GM18517 (cell line): ENCODE results near the gene HNRNPA2B1.
A peak's percentile ranks its signal among the peaks of the same experiment; 100 is the strongest.

ENCODE experiments used
- ATAC-seq: cut with Tn5 transposase; IDR thresholded peaks from one replicate; pipeline ENCODE4 v1.9.1; 2021; ENCODE audit warnings: mild to moderate bottlenecking, moderate library complexity; ENCODE audit not compliant: unreplicated experiment

HNRNPA2B1 gene

GRCh38 chr7:26200444-26201246, at the start of gene HNRNPA2B1:
Gene HNRNPA2B1, minus strand, starts transcription at chr7:26200746. Its CDS starts 169 bp downstream, at chr7:26200577.
- peak; percentile 68 for ATAC-seq

- no peak for ATAC-seq
Observed at GRCh38 chr7:26250239-26250638, 49.7 kb upstream of the HNRNPA2B1 start.

- ATAC-seq = no peak
Observed at GRCh38 chr7:26245150-26245549, 44.6 kb upstream of the HNRNPA2B1 start.

- no peak for ATAC-seq
Observed at GRCh38 chr7:26238032-26238431, 37.5 kb upstream of the HNRNPA2B1 start.

GRCh38 chr7:26237035-26237807, 36.7 kb upstream of the HNRNPA2B1 start:
- no peak for ATAC-seq

GRCh38 chr7:26233902-26234511, 33.5 kb upstream of the HNRNPA2B1 start:
- no peak for ATAC-seq

- no peak for ATAC-seq
Observed at GRCh38 chr7:26227987-26228386, 27.4 kb upstream of the HNRNPA2B1 start.

GRCh38 chr7:26224359-26224758, 23.8 kb upstream of the HNRNPA2B1 start:
- no peak for ATAC-seq

- ATAC-seq = no peak
Observed at GRCh38 chr7:26216049-26216448, 15.5 kb upstream of the HNRNPA2B1 start.

- ATAC-seq = no peak
Observed at GRCh38 chr7:26213807-26214515, 13.4 kb upstream of the HNRNPA2B1 start.

- ATAC-seq = no peak
Observed at GRCh38 chr7:26212921-26213718, 12.6 kb upstream of the HNRNPA2B1 start.

GRCh38 chr7:26208040-26208439, 7.5 kb upstream of the HNRNPA2B1 start:
- ATAC-seq = no peak

GRCh38 chr7:26203016-26203415, 2.5 kb upstream of the HNRNPA2B1 start:
- ATAC-seq = no peak

- ATAC-seq = peak; percentile 3
Observed at GRCh38 chr7:26202019-26202990, 1.8 kb upstream of the HNRNPA2B1 start.

- ATAC-seq = peak; percentile 36
Observed at GRCh38 chr7:26201247-26202018, 887 bp upstream of the HNRNPA2B1 start, which contains the start of gene CBX3. Gene CBX3, plus strand, starts transcription at chr7:26201745. Its CDS starts 1,254 bp downstream, at chr7:26202999.

GRCh38 chr7:26200038-26200443, 505 bp downstream of the HNRNPA2B1 start:
- ATAC-seq = peak; percentile 1

GRCh38 chr7:26199301-26200037, 1.1 kb downstream of the HNRNPA2B1 start:
- no peak for ATAC-seq
